HCT116 (cell line): ENCODE results near the gene LSP1.

Source experiments
- CTCF ChIP-seq, 3 experiments: fragments of 200-600 bp in 1 of 3; sonication (generic) in 1 of 3; IDR thresholded peaks in 2 of 3; conservative IDR thresholded peaks in 1 of 3; 2 replicates each; pipeline ENCODE4 v1.5.1; 2012 to 2017; ENCODE audit warnings: low read depth in 2 of 3, low read length in 2 of 3, antibody characterized with exemption in 1 of 3, borderline replicate concordance in 1 of 3, control low read depth in 1 of 3, mild to moderate bottlenecking in 1 of 3, mixed read lengths in 1 of 3, mixed run types in 1 of 3, moderate library complexity in 1 of 3; ENCODE audit not compliant: insufficient read depth in 1 of 3
- POLR2A ChIP-seq: IDR thresholded peaks from 2 replicates; pipeline ENCODE4 v1.7.0; 2011; ENCODE audit warnings: borderline replicate concordance; ENCODE audit not compliant: insufficient read depth, insufficient read length; ENCODE audit errors: extremely low read depth
- SIN3A ChIP-seq: IDR thresholded peaks from 2 replicates; pipeline ENCODE4 v1.6.1; 2012; ENCODE audit warnings: low read depth
- YY1 ChIP-seq: IDR thresholded peaks from 2 replicates; pipeline ENCODE4 v1.6.1; 2011; ENCODE audit warnings: low read length, low read depth, moderate library complexity, mild to moderate bottlenecking; ENCODE audit not compliant: insufficient replicate concordance; ENCODE audit errors: extremely low read depth

GRCh38 chr11:1928470-1928890 lies 75.6 kb downstream of the LSP1 start:
- TF ChIP-seq POLR2A (no peak), CTCF (IDR thresholded peaks at IDR 0.05 in 2 of 3, conservative IDR thresholded peaks at IDR 0.05 in 1 of 3; ENCODE audit: borderline replicate concordance in 1 of 3, insufficient read depth in 1 of 3, low read depth in 2 of 3, low read length in 2 of 3) (no peak), YY1 (no peak), SIN3A (no peak)
